Inflammatory macrophage treated with lipopolysaccharide for 1 hour (primary cell): ENCODE data around the gene SNRNP48.
A peak's percentile ranks its signal among the peaks of the same experiment; 100 is the strongest.

ENCODE experiments used
- DNase-seq, 2 donors: peaks; one replicate each; pipeline ENCODE4 v3.0.0-alpha.2; 2020 to 2022

Gene SNRNP48

GRCh38 chr6:7647504-7647903, 57.5 kb downstream of the SNRNP48 start:
- DNase-seq: no peak

- DNase-seq: peak; percentile 26 to 33
Measured at GRCh38 chr6:7649037-7649810, 59.2 kb downstream of the SNRNP48 start.

GRCh38 chr6:7650878-7651277, 60.9 kb downstream of the SNRNP48 start:
- DNase-seq: no peak

- DNase-seq: no peak
Measured at GRCh38 chr6:7652957-7653356, 63.0 kb downstream of the SNRNP48 start.

- DNase-seq: no peak
Measured at GRCh38 chr6:7656355-7656754, 66.4 kb downstream of the SNRNP48 start.

- no peak for DNase-seq
Measured at GRCh38 chr6:7658543-7658942, 68.5 kb downstream of the SNRNP48 start.

- DNase-seq: no peak
Measured at GRCh38 chr6:7661364-7661763, 71.4 kb downstream of the SNRNP48 start.
